ENCODE results near the gene CEP112.

The CEP112 gene

GRCh38 chr17:66169839-66170238, 22.1 kb downstream of the CEP112 start:
- ATAC-seq = no peak
- TF ChIP-seq, protein P1, sequence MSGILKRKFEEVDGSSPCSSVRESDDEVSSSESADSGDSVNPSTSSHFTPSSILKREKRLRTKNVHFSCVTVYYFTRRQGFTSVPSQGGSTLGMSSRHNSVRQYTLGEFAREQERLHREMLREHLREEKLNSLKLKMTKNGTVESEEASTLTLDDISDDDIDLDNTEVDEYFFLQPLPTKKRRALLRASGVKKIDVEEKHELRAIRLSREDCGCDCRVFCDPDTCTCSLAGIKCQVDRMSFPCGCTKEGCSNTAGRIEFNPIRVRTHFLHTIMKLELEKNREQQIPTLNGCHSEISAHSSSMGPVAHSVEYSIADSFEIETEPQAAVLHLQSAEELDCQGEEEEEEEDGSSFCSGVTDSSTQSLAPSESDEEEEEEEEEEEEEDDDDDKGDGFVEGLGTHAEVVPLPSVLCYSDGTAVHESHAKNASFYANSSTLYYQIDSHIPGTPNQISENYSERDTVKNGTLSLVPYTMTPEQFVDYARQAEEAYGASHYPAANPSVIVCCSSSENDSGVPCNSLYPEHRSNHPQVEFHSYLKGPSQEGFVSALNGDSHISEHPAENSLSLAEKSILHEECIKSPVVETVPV (CRISPR knock-in tag; IDR thresholded peaks at IDR 0.05) = no peak
- TF ChIP-seq BACH2 (CRISPR knock-in tag; IDR thresholded peaks at IDR 0.05; ENCODE audit: borderline replicate concordance) (no peak), ZFP3 (CRISPR knock-in tag; IDR thresholded peaks at IDR 0.05) (no peak), ZC3H10 (CRISPR knock-in tag; IDR thresholded peaks at IDR 0.05) (no peak)

GRCh38 chr17:66167189-66167815, 24.6 kb downstream of the CEP112 start:
- no peak for ATAC-seq
- TF ChIP-seq PPARA (CRISPR knock-in tag; IDR thresholded peaks at IDR 0.05; ENCODE audit: borderline replicate concordance) = no peak
- no peak for TF ChIP-seq PATZ1 (CRISPR knock-in tag; IDR thresholded peaks at IDR 0.05; ENCODE audit: borderline replicate concordance)
- TF ChIP-seq ZFP3 (CRISPR knock-in tag; IDR thresholded peaks at IDR 0.05) = no peak
- no peak for TF ChIP-seq ZFP30 (CRISPR knock-in tag; IDR thresholded peaks at IDR 0.05)
- no peak for TF ChIP-seq GLIS3 (CRISPR knock-in tag; IDR thresholded peaks at IDR 0.05)
- TF ChIP-seq, protein P1 (CRISPR knock-in tag; IDR thresholded peaks at IDR 0.05) = no peak
- TF ChIP-seq, protein P2, sequence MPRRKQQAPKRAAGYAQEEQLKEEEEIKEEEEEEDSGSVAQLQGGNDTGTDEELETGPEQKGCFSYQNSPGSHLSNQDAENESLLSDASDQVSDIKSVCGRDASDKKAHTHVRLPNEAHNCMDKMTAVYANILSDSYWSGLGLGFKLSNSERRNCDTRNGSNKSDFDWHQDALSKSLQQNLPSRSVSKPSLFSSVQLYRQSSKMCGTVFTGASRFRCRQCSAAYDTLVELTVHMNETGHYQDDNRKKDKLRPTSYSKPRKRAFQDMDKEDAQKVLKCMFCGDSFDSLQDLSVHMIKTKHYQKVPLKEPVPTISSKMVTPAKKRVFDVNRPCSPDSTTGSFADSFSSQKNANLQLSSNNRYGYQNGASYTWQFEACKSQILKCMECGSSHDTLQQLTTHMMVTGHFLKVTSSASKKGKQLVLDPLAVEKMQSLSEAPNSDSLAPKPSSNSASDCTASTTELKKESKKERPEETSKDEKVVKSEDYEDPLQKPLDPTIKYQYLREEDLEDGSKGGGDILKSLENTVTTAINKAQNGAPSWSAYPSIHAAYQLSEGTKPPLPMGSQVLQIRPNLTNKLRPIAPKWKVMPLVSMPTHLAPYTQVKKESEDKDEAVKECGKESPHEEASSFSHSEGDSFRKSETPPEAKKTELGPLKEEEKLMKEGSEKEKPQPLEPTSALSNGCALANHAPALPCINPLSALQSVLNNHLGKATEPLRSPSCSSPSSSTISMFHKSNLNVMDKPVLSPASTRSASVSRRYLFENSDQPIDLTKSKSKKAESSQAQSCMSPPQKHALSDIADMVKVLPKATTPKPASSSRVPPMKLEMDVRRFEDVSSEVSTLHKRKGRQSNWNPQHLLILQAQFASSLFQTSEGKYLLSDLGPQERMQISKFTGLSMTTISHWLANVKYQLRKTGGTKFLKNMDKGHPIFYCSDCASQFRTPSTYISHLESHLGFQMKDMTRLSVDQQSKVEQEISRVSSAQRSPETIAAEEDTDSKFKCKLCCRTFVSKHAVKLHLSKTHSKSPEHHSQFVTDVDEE (CRISPR knock-in tag; IDR thresholded peaks at IDR 0.05) = no peak
- TF ChIP-seq, protein P3, sequence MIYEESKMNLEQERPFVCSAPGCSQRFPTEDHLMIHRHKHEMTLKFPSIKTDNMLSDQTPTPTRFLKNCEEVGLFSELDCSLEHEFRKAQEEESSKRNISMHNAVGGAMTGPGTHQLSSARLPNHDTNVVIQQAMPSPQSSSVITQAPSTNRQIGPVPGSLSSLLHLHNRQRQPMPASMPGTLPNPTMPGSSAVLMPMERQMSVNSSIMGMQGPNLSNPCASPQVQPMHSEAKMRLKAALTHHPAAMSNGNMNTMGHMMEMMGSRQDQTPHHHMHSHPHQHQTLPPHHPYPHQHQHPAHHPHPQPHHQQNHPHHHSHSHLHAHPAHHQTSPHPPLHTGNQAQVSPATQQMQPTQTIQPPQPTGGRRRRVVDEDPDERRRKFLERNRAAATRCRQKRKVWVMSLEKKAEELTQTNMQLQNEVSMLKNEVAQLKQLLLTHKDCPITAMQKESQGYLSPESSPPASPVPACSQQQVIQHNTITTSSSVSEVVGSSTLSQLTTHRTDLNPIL (CRISPR knock-in tag; IDR thresholded peaks at IDR 0.05; ENCODE audit: low read depth) = no peak
- TF ChIP-seq ARNTL (CRISPR knock-in tag; IDR thresholded peaks at IDR 0.05; ENCODE audit: borderline replicate concordance, low read depth) = no peak
- no peak for TF ChIP-seq OSR1 (CRISPR knock-in tag; IDR thresholded peaks at IDR 0.05)
- no peak for TF ChIP-seq ZNF565 (CRISPR knock-in tag; conservative IDR thresholded peaks at IDR 0.05; ENCODE audit: low read depth)
- TF ChIP-seq BACH2 (CRISPR knock-in tag; IDR thresholded peaks at IDR 0.05; ENCODE audit: borderline replicate concordance) = no peak
- no peak for TF ChIP-seq ESRRG (CRISPR knock-in tag; IDR thresholded peaks at IDR 0.05)

DNA sequence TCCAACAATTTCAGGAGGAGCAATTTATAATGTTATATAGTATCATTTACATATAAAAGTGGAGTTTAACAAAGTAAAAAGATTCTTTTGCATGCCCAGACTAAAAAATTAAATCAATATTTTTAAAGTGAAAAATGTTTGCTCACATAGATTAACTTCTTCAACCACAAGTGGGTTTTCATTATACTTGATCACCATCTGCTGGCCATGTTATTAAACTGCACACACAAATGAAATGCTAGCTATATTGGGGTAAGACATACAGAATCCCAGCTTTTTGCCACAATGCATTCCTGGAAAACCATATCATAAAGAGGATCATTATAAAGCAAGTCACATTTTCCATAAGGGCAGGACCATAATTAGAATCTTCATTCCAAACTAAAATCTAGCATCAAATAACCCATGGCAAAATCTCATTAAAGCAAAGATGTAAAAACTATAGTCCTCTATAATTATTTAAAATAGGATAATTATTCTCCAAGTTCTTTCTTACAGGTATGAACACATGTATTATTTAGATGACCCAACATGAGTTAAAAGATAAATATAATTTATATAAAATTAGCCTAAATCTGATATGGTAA, 26.3 kb downstream of the CEP112 start:
- no peak for TF ChIP-seq ZNF565 (CRISPR knock-in tag; conservative IDR thresholded peaks at IDR 0.05; ENCODE audit: low read depth)
- TF ChIP-seq SNAI2 (CRISPR knock-in tag; IDR thresholded peaks at IDR 0.05) = no peak
- TF ChIP-seq, protein P3 (CRISPR knock-in tag; IDR thresholded peaks at IDR 0.05; ENCODE audit: low read depth) = no peak
- TF ChIP-seq OSR1 (CRISPR knock-in tag; IDR thresholded peaks at IDR 0.05) = no peak
- TF ChIP-seq TOX (CRISPR knock-in tag; IDR thresholded peaks at IDR 0.05; ENCODE audit: borderline replicate concordance) = no peak
- no peak for TF ChIP-seq RARB (CRISPR knock-in tag; IDR thresholded peaks at IDR 0.05)
- TF ChIP-seq, protein P2 (CRISPR knock-in tag; IDR thresholded peaks at IDR 0.05) = no peak
- no peak for TF ChIP-seq PPARA (CRISPR knock-in tag; IDR thresholded peaks at IDR 0.05; ENCODE audit: borderline replicate concordance)
- TF ChIP-seq ZFP30 (CRISPR knock-in tag; IDR thresholded peaks at IDR 0.05) = no peak
- TF ChIP-seq ZNF70 (CRISPR knock-in tag; IDR thresholded peaks at IDR 0.05) = no peak
- no peak for TF ChIP-seq POU6F1 (CRISPR knock-in tag; IDR thresholded peaks at IDR 0.05; ENCODE audit: borderline replicate concordance, low read depth)
- TF ChIP-seq ZC3H10 (CRISPR knock-in tag; IDR thresholded peaks at IDR 0.05) = no peak
- no peak for TF ChIP-seq BACH2 (CRISPR knock-in tag; IDR thresholded peaks at IDR 0.05; ENCODE audit: borderline replicate concordance)
- TF ChIP-seq GLIS3 (CRISPR knock-in tag; IDR thresholded peaks at IDR 0.05) = no peak
- TF ChIP-seq ZNF8 (CRISPR knock-in tag; IDR thresholded peaks at IDR 0.05) = no peak
- no peak for TF ChIP-seq ESRRG (CRISPR knock-in tag; IDR thresholded peaks at IDR 0.05)
- peak; percentile 83 for ATAC-seq
